ENCODE results near the gene PRDM16. TPM values are rescaled to one million over a fixed set of nuclear protein-coding genes. Genes with fewer than 3 reads are reported as not detected.

The PRDM16 gene
- total RNA-seq, 1 experiment from 2014 or later: not detected

DNA sequence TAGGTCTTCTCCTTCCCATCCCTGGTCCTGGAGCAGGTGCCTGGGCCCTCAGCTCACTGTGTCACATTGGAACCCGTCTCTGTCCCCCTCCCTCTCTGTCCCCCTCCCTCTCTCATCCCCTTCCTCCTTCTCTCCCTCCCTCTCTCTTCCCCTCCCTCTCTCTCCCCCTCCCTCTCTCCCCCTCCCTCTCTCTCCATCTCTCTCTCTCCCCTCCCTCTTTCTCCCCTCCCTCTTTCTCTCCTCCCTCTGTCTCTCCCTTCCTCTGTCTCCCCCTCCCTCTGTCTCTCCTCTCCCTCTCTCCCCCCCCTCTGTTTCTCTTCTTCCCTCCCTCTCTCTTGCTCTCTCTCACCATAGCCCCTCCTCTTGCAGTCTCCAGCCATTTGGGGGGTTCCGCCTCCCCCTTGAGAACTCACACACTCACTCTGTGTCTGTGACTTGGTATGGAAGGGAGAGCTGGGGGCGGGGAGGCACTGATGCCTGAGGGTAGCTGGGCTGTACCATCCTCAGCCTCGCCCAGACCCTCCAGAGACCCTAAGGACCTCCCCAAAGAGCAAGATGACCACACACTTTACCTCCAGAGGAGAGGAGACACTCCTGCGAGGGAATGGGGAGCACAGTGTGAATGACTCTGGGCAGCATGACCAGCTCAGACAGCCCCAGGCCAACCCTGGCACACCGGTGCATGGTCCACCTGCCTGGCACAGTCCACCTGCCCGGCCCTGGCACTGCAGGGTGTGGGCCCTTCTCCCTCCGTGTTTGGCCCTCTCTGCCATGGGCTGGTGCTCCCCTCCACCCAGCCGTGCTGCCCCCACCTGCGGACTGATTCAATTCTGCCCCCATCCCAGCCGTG lies 282.7 kb downstream of the PRDM16 start:
- no peak for DNase-seq (ENCODE audit: low read depth)

DNA sequence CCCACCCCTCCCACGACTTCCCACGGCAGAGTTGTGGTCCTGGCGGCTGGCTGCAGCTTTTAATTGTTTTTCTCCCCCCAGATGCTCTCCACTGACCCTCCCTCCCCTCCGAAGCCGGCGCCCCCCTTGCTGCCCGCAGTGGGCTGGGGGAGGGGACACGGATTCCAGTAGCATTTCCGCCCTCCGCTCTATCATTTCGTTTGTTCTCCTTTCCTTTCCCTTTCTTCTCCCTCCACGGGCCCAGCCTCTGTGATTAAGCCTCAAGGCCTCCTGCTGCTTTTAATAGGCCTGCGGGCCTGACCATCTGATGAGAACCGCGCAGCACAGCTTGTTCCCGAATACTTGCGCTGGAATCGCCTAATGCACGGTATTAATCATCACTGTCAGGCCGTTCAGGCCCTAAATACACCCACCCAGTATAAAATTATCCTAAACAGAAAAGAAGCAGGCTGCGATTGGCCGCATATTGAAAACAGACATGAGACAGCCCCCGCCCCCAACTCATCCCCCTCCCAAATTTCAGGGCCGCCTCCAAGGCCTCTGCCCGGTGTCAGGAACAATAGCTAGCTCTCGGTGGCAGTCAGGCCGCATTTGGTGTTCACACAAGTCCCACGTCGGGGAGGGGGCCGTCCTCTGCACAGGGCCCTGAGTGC lies 283.4 kb downstream of the PRDM16 start:
- peak; percentile 30 for DNase-seq (ENCODE audit: low read depth)

DNA sequence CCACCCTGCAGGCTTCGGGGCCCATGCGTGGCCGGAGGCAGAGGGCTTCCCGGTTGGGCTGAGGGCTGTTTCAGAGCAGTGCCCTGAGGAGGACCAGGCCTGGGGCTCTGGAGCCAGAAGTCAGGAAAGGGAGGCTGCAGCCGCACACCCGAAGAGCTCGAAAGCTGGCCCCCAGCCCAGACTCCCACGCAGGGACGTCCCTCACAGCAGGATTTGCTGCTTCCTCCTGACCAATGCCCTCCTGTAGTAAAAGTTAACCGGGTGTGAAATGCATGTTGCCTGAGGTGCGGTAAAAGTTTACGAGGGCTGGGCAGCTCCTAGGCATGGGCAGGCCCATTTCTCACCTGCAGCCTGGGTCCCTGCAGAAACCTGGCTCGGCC lies 283.9 kb downstream of the PRDM16 start:
- no peak for DNase-seq (ENCODE audit: low read depth)

DNA sequence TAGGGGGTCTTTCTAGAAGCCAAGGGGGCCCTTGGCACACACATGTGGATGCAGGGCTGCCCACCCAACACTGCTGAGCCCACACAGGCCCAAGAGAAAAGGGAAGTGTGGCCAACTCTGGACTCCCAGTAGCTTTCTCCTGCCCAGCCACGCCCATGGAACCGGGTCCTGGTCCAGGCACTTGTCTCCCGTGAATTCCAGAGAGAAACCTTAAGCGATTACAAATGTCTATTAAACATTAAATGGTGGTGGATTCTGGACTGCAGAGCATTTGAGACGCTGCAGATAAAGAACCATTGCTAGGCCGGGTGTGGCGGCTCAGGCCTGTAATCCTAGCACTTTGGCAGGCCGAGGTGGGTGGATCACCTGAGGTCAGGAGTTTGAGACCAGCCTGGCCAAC lies 284.9 kb downstream of the PRDM16 start:
- no peak for DNase-seq (ENCODE audit: low read depth)

DNA sequence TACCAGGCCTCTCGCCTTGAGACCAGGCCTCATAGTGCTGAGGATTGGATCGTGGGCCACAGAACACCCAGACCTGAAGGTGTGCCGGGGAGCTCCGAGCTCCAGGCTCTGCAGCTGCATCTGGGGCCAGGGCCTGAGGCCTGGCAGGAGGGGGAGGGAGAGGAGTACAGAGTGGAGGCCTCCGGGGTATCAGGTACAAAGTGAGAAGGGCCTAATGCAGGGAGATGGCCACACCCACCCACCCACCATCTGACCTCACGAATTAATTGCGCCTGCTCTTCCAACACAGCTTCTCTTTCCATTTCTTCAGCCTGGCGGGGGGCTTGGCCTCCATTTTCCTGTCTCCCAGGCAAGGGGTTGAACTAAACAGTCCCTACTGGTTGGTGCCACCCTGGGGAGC lies 286.1 kb downstream of the PRDM16 start:
- no peak for DNase-seq (ENCODE audit: low read depth)

DNA sequence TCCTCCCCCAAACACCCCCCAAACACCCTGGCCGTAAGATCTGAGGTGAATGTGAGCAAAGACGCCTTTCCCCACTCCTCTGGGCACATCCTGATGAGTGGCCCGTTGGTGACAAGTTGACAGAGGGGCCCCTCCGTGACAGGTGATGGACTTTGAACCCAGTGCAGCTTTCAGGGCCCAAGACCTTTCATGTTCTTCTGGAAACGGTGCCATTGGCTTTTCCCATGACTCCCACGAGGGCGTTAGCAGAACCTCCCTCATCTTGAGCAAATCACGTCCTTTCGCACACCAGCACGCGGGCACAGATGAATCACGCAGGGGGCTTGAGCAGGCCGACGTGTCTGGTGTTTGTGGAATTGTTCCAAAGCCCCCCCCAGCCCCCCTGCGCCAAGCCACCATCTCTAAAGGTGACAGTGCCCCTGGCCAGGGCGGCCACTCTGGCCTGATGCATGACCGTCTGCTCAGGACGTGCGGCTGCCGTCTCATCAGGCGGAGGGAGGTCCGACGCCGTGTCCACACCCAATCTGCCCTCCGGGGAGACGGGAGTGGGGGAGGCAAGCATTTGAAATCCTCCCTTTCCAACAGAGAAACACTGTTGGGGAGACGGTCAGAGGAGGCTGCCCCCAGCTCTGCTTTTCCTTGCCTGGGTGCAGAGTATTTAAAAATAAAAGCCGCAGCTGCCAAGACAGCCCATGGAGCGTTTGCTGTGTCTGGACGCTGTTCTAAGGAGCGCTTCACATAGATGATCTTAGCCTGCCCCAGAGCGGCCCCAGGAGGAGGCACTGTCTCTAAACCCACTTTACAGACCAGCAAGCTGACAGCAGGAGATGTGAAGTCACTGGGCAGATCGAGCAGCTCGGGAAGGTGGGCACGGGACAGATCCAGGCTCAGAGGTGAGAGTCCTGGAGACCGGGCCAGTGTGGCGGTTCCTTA lies 287.2 kb downstream of the PRDM16 start:
- no peak for DNase-seq (ENCODE audit: low read depth)

DNA sequence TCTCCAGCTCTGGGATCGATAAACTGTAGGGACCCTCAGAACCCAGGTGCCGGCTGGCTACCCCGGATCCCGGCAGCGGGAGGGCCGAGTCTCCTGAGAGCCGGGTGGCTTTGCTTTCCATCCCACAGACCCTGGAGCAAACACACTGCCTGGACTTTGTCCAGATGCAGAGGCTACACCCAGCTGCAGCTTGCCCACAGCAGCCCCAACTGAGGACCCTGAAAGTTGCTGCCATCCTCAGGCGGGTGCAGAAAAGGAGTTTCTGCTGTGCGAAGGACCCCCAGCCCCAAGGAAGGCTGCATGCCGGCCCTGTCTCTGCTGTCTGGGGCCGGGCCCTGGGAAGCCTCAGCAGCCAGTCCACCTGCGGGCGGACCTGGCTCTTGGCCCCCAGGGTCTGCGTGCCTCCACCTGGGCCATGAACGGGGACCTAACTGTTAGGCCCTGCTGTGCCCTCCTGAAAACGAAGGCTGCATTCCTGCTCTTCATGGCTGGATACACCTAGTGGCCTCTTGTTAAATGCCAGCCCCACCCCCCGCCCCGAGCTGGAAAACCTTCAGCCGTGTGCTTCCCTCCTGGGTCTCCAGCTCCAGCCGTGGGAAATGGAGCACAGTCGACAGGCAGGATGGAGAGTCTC lies 287.9 kb downstream of the PRDM16 start:
- no peak for DNase-seq (ENCODE audit: low read depth)

DNA sequence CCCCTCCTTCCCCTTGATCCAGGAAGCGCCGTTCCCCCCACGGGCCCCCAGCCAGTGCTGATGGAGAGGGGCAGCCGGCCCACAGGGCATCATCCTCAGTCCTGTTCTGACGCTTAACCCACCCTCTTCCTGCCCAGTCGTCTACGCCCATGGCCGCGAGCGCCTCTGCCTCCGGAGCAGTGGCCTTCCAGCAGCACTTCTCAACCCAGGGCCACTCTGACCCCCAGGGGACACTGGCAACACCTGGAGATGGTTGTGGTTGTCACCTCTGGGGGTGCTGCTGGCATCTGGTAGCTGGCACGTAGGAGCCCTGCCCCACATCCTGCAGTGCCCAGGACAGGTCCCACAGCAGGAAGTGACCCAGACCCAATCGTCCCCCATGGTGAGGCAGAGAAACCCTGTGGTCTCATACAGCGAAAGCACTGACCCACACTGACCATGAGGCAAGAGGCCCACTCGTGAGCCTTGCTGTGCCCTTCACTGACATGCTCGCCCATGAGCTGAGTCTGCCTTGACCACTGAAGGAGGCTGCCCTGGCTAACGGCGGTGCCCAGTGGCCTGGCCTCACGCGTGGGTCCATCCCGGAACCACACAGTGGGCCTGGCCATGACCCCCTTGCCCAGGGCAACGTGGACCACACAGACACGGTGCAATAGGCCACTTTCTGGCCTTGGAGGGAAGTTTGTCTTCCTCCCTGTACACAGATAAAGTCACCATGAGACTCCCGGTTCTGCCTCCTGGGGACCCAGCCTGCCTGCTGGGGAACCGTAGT lies 288.7 kb downstream of the PRDM16 start:
- no peak for DNase-seq (ENCODE audit: low read depth)

DNA sequence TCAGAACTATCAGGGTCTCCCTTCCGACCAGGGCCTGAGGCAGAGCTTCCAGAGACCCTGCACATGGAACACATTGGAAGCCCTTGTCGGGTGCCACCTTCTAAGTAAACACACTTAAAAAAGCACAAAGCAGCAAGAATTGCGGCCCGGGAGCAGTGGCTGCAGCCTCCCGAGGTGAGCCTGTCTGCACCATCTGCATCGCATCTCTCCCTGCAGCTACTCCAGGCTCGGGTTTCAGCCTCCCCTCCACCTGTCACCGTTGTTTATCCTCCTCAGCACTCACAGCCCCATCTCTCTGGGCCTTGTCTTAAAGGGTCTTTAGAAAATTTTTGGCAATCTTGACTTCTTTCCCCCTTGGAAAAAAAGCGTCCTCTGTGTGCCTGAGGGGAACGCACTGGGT lies 290.3 kb downstream of the PRDM16 start:
- no peak for DNase-seq (ENCODE audit: low read depth)

DNA sequence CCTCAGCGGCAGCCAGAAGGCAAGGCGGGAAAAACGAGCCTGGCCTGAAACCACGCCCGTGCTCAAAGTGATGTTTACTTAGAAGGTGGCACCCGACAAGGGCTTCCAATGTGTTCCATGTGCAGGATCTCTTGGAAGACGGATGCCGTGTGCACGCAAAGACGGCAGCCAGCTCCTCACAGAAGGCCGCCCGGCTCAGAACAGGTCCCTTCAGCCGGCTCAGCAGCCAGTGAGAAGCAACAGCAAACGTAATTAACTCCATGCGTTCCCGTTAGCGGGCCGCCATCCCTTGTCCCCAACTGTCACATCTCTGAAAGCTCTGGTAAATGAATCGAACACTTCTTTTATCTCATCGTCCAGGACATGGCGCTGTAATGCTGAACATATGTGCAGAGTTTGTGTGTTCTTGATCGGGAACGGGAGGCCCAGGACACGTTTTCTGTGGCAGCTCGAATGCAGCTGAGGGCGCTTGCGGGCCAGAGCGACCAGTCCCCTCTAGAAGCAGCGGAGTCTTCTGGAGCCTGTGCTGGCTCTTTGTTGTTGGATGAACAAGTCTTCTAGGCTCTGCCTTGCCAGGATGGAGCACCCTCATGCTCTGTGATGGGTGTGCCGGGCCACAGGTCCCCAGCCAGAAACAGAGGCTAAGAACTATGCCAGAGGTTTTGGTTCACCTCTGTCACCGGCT lies 290.9 kb downstream of the PRDM16 start:
- no peak for DNase-seq (ENCODE audit: low read depth)

DNA sequence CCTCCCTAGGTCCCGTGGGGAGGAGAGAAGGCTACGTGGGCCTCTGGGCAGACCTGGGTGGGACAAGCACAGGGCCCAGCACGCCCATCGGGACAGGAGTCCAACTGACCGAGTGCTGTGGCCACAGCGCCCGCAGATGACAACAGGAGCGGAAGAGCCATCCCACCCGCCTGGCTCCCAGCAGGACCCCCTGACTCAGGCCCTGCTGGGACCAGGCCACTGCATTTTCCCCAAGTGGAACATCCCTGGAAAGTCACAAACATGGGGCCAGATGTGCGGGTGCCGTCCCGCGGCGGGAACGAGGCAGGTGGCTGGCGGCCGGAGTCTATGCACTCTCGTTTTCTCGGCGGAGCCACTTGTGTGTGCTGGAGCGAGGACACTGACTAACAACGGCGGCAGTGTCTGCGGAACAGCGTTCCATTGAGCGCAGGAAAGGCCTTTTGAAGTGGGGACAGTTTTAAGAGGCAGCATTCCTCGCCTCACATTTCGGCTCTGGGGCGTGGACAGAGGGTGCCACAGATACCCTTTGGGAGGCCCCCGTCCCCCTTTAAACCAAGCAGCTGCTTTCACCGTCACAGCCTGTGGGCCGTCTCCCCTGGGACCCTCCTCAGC lies 291.7 kb downstream of the PRDM16 start:
- DNase-seq (ENCODE audit: low read depth): no peak

DNA sequence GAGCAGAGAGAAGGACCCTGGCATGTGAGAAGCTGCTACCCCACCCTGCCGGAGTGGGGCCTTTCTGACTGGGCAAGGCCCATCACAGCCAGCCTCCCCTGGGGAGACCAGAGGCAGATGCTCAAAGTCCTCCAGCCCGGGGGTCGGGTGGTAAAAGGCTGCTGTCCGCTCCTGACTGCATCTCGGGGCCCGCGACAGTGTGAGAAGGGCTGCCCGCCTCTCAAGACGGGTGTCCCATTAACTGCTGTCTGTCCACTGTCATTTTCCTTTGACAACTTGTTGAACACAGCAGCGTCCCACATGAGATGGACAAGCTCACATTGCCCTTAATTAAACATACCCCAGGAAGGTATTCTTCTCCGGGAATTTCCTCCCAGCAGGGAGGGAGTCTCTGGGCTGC lies 294.0 kb downstream of the PRDM16 start:
- no peak for DNase-seq (ENCODE audit: low read depth)

DNA sequence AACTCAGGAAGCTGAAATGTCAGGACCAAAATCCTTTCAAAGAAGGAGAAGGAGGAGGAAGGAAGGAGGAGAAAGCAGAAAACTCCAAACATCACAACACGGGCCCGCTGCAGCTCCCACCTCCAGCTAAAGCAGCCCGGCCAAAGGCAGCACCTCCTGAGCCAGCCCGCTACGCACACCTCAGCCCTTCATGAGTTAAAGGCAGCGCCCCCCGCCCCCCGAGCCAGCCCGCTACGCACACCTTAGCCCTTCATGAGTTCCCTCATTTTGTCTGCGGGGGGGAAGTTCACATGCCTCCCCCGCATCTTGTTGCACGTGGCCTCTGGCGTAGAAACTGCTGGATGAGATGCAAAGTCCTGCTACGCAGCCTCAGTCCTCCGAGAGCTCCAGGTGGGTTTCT lies 294.8 kb downstream of the PRDM16 start:
- no peak for DNase-seq (ENCODE audit: low read depth)

DNA sequence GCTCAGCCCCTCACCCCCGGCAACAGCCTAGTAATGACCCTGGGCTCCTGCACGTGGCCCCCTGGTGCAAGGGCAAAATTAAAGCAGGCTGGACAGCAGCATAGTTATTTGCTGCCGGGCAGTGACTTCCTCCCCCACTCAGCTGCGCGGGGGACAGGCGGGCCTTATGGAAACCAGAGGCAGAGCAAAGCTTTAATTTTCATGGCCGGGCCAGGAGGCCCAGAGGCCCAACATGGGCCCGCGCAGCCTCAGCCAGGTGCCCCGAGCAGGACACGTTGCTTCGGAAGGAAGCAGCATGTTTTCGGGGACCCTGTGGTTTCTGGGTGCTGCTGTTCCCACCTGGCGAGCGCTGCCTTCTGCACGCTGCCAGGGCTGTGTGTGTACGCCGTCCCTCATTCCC lies 295.5 kb downstream of the PRDM16 start:
- DNase-seq (ENCODE audit: low read depth): no peak

DNA sequence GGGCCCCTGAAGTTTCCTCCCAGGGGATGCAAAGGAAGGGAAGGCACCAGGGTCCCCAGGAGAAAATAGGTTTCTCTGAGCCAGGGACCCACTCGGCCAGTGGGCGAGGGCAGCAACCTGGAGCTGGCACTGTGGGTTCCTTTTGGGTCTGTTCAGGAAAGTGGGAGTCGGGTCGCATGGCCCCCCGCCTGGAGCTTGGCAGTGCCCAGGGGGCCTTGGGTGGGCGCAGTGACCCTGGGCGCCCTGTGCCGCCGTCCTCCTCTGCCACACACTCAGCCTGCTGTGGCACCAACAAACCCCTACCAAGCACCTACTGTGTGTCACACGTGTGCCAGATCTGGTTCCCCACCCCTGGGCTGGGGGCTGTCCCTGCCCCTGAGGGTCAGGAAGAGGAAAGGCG lies 296.0 kb downstream of the PRDM16 start:
- no peak for DNase-seq (ENCODE audit: low read depth)

DNA sequence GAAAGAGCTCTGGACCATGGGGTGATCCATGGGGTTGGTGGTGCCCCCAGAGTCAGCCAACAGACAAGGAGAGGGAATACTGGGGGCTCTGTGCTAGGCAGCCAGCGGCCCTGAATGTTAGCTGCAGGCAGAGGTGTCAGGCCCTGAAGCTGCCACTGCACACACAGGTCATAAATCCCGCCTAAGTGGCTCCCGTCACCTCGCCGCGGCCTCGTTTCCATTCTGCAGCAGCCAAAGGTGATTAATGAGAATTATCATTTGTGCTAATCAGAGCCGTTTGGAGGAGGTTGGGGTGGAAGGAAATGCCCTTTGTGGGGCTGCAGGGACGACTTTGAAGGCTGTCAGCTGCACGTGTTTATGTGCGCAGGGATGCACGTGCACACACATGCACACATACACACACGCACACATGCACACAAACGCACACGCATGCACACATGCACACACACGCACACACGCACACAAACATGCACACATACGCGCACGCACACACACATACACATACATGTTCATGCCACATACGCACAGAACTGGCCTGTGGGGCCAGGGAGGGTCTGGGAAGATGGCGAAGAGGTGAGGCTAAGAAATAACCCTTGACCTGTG lies 296.6 kb downstream of the PRDM16 start:
- no peak for DNase-seq (ENCODE audit: low read depth)

DNA sequence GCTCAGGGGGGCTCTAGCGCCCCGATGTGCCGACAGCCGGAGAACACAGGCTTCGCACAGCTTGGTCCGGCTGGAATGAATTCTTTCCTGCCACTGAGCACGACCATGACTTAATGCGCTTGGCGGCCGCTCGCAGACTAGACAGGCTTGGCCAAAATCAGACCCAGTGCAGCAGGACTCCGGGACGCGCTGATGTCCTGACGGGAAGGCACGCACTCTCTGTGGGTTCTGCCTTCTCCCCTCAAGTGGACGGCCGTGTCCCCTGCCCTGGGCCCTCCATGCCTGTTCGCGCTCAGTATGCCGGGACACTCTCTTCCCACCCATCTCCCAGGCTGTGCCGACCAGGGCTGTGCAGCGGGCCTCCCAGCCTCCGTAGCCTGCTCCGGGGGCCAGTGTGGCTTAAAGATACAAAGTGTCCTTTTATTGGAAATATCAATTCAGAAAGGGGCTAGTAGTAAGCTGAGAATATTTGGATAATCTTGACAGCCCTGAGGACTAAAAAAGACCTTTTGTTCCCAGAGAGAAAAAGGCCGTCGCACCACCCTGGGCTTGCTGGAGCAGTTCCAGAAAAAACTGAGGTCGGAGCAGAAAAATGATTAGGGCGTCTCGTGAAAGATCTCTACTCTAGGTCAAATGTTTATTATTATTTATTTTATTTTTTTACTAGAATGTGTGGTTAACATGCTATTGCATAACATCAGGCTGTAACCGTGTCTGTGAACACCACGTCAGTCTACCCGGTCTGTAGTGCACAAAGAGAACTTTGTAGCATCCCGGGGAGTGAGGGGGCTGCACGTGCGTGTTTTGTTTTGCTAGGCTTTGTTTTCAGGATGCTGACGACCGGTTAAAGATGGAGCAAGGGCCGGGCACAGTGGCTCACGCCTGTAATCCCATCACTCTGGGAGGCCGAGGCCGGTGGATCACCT lies 297.4 kb downstream of the PRDM16 start:
- DNase-seq (ENCODE audit: low read depth): no peak

DNA sequence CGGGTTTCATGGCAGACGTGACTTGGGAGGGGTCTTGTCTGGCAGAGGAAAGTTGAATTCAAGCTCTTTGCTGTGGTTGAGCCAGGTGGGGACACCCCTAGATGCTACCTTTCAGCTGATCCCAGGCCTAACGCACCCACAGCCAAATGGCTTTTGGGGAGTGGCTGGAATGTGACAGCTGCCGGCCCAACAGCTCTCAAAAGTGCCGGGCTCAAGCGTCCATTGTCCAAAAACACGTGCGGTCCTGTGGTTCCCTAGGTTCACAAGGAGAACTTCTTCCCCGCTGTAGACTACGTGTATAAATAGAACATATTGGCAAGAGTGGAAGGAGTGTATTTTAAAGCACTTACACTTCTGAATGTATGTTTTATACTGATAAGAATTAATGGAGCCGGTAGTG lies 298.4 kb downstream of the PRDM16 start:
- no peak for DNase-seq (ENCODE audit: low read depth)
